ENCODE results near the gene PRSS23. TPM values are rescaled to one million over a fixed set of nuclear protein-coding genes. Genes with fewer than 3 reads are reported as not detected.

Gene PRSS23
- total RNA-seq, 4 donors from 2014 or later: 28.8 to 126 (median 106) TPM

DNA sequence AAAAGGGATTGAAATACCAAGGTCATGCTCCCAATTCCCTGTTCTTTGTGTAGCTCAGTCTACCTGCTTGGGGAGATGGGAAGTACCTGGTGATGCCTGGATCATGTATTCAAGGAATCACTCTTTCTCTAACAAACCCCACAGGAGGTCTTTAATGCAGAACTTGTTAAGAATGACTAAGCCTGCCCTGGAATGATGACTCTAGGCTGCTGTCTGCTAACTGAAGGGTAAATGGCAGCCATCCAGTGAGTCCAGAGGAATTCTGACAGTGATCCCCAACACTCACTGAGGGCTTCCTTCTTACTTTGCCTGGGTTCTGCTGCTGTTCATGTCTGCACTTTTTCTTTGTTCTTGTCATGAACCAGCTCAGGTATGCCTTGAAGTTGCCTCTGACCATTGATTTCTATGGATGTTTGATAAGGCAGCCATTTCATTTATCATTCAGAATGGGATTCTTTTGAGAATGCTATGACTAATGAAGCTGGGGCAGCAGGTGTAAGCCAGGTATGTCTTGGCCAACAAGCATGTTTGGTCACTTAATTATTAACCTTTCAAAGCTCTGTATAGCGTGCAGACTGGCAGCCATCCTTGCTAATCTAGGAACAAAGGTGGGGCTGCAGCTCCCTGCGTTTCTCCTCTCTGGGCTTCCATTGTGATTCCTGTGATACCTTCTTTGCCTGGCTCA lies 11.4 kb downstream of the PRSS23 start:
- H3K4me3 ChIP-seq: no peak overlapping the region
- H3K4me1 ChIP-seq: peaks cover 0 to 5% of the 10 kb centered on the region in 2 donors
- H3K36me3 ChIP-seq: no peaks in the 10 kb centered on the region
- H3K9me3 ChIP-seq: no peaks in the 10 kb centered on the region
- TF ChIP-seq POLR2A (IDR thresholded peaks at IDR 0.05): no peak
- TF ChIP-seq, protein P1, sequence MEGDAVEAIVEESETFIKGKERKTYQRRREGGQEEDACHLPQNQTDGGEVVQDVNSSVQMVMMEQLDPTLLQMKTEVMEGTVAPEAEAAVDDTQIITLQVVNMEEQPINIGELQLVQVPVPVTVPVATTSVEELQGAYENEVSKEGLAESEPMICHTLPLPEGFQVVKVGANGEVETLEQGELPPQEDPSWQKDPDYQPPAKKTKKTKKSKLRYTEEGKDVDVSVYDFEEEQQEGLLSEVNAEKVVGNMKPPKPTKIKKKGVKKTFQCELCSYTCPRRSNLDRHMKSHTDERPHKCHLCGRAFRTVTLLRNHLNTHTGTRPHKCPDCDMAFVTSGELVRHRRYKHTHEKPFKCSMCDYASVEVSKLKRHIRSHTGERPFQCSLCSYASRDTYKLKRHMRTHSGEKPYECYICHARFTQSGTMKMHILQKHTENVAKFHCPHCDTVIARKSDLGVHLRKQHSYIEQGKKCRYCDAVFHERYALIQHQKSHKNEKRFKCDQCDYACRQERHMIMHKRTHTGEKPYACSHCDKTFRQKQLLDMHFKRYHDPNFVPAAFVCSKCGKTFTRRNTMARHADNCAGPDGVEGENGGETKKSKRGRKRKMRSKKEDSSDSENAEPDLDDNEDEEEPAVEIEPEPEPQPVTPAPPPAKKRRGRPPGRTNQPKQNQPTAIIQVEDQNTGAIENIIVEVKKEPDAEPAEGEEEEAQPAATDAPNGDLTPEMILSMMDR (IDR thresholded peaks at IDR 0.05): no peak
- H3K27ac ChIP-seq: peak overlapping the region; percentile 26 to 96
- intact Hi-C loops (cut with DNase I; ENCODE audit: low total_unique reads): no loop called here
- DNase-seq: peak in 1 of 2 donors; percentile 54
- no peaks in the 10 kb centered on the region for H3K27me3 ChIP-seq

DNA sequence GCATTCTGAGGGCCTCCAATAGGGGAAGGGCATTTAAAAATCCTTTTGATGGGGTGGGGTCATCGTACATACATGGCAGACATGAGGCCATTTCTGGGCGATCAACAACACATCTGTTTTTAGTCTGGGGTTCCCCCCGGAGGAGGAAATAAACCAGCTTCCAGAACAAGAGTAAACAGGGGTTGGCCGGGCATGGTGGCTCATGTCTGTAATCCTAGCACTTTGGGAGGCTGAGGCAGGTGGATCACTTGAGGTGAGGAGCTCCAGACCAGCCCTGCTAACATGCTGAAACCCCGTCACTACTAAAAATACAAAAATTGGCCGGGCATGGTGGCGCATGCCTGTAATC lies 12.0 kb downstream of the PRSS23 start:
- intact Hi-C loops (cut with DNase I; ENCODE audit: low total_unique reads): no loop called here
- TF ChIP-seq POLR2A (IDR thresholded peaks at IDR 0.05): no peak
- TF ChIP-seq, protein P1 (IDR thresholded peaks at IDR 0.05): no peak
- Histone ChIP-seq H3K9me3 (no peaks in the 10 kb centered on the region), H3K36me3 (no peaks in the 10 kb centered on the region), H3K27me3 (no peaks in the 10 kb centered on the region), H3K4me3 (no peak overlapping the region), H3K4me1 (peaks cover 0 to 9% of the 10 kb centered on the region in 2 donors), H3K27ac (peak overlapping the region in 1 of 2 donors; percentile 96)
- DNase-seq: no peak

DNA sequence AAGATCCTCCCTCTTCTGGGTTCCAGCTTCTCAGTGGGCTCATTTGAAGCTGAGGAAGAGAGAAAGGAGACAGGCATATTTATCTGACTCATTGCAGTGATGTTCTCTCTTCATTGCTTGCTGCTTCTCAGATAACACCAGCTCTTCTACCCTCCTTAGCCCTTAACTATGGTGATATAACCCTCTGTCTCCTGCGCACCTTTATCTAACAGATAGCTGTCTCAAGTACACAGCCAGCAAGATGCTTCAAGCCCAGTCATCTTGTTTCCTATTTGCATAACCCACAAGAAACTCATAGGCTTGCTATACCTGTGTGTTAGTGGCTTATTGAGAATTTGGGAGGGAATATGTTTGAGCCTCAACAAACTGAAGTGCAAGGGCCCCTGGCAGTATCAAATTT lies 12.6 kb downstream of the PRSS23 start:
- intact Hi-C loops (cut with DNase I; ENCODE audit: low total_unique reads): no loop called here
- Histone ChIP-seq H3K27me3 (no peaks in the 10 kb centered on the region), H3K4me3 (no peak overlapping the region), H3K9me3 (no peaks in the 10 kb centered on the region), H3K4me1 (peaks cover 0 to 9% of the 10 kb centered on the region in 2 donors), H3K36me3 (no peaks in the 10 kb centered on the region), H3K27ac (peak overlapping the region in 1 of 2 donors; percentile 96)
- TF ChIP-seq, protein P1 (IDR thresholded peaks at IDR 0.05): no peak
- TF ChIP-seq POLR2A (IDR thresholded peaks at IDR 0.05): no peak
- no peak for DNase-seq

DNA sequence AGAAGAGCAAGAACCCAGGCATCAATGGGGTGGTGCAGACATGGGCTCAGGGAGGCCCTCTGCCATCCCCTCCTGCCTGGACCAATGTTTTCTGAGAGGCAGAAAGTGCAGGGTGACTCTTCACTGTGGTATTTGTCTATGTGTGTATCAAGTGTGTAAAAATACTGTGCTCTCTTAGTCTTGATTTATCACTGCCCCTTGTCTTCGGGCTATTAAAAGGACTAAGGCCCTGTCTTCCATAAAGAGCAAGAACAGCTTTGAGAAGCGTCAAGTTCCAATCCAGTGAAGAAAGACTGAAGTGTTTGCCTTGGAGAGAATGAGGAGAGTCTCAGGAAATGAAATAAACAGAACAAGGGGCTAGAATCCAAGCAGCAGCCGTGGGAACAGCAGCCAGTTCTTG lies 14.4 kb downstream of the PRSS23 start:
- H3K9me3 ChIP-seq: no peaks in the 10 kb centered on the region
- H3K4me1 ChIP-seq: peaks cover 0 to 9% of the 10 kb centered on the region in 2 donors
- TF ChIP-seq, protein P1 (IDR thresholded peaks at IDR 0.05): no peak
- TF ChIP-seq POLR2A (IDR thresholded peaks at IDR 0.05): no peak
- H3K27ac ChIP-seq: peak overlapping the region; percentile 77 to 96
- no peak overlapping the region for H3K4me3 ChIP-seq
- no peak for DNase-seq
- intact Hi-C loops (cut with DNase I; ENCODE audit: low total_unique reads): loop anchor here (5.0 kb wide), 1 partner anchor 357 kb away; no protein-coding TSS in a partner anchor
- no peaks in the 10 kb centered on the region for H3K36me3 ChIP-seq
- H3K27me3 ChIP-seq: no peaks in the 10 kb centered on the region

DNA sequence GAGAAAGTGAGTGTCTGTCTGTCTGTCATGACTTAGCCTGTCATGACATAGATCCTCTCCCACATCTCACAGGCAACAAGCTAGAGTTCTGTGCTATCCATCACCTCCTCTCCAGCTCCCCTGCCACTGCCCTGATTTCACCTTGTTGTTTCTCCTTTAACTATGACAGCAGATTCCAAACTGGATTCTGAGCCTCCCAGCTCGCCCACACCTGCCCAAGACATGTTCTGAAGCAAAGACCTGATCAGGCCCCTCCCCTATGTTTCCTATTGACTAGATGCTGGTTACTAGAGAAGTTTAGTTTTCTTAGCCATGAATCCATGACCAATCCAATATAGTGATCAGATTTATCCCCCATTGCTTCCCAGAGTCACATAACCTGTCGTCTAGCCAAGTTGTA lies 15.4 kb downstream of the PRSS23 start:
- H3K9me3 ChIP-seq: no peaks in the 10 kb centered on the region
- no peak overlapping the region for H3K4me3 ChIP-seq
- peaks cover 0 to 9% of the 10 kb centered on the region in 2 donors for H3K4me1 ChIP-seq
- H3K27me3 ChIP-seq: no peaks in the 10 kb centered on the region
- peak overlapping the region; percentile 77 to 96 for H3K27ac ChIP-seq
- no peak for DNase-seq
- intact Hi-C loops (cut with DNase I; ENCODE audit: low total_unique reads): loop anchor here (5.0 kb wide), 1 partner anchor 358 kb away; no protein-coding TSS in a partner anchor
- no peak for TF ChIP-seq POLR2A (IDR thresholded peaks at IDR 0.05)
- TF ChIP-seq, protein P1 (IDR thresholded peaks at IDR 0.05): no peak
- H3K36me3 ChIP-seq: no peaks in the 10 kb centered on the region
